Measurements from ENCODE around the gene ATP6V1G1.
"Not testable (repeated sequence)": the region's sequence is repeated elsewhere in the genome, so short reads cannot be mapped to it uniquely, and the experiment has no call there.

The ATP6V1G1 gene

GRCh38 chr9:114580609-114581193 lies 6.9 kb upstream of the ATP6V1G1 start:
- no peak for DNase-seq

GRCh38 chr9:114583371-114584155 lies 4.0 kb upstream of the ATP6V1G1 start:
- DNase-seq, result no peak

GRCh38 chr9:114588210-114588609 lies 641 bp downstream of the ATP6V1G1 start:
- DNase-seq, result no peak

DNA sequence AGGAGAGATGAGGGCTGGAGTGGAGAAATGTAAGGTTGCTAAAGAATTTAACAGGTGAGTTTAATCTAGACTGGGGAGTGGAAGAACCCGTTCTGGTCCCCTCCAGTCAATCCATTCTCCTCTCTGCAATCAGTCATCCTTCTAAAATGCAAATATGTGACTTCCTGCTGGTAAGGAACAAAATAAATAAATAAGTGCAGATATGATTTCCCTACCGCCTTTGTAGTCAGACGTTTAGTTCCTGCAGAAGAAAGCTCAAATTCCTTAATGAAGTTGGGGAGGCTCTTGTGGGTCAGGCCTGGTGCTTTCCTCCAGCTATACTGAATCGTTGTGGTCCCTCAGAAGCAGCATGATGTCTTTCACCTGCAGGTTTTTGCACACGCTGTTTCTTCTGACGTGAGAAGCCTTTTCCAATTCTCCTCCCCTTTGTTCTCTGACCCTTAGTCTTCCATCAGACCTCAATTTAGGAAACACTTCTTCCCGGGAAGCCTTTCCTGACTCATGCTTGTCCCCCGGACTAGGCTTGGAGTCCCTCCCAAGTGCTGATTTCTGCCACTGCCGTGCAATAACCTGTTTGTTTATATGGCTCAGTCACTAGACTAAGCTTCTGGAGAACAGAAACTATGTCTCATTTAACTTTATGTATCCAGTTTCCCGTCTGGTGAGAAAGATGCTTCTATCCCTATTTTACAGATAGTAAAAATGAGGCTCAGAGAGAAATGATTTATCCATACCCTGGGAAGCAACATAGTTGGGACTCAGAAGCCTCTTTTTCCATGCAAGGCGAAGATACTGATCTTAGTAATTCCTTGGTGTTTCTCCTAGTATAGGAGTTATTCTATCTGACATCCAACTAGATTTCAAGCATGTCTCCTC lies 1.3 kb downstream of the ATP6V1G1 start:
- no peak for DNase-seq

DNA sequence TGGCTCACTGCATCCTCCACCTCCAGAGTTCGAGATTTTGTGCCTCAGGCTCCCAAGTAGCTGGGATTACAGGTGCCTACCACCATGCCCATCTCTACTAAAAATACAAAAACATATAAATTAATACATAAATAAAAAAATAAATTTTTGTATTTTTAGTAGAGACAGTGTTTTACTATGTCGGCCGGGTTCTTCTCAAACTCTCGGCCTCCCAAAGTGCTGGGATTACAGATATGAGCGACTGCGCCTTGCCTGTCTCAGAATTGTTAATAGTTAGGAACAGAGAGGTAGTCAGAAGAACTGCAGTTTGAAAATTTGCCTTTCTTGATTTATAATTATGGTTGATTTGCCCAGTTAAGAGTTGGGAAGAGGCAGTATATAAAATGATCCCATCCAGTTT lies 2.8 kb downstream of the ATP6V1G1 start:
- no peak for DNase-seq

DNA sequence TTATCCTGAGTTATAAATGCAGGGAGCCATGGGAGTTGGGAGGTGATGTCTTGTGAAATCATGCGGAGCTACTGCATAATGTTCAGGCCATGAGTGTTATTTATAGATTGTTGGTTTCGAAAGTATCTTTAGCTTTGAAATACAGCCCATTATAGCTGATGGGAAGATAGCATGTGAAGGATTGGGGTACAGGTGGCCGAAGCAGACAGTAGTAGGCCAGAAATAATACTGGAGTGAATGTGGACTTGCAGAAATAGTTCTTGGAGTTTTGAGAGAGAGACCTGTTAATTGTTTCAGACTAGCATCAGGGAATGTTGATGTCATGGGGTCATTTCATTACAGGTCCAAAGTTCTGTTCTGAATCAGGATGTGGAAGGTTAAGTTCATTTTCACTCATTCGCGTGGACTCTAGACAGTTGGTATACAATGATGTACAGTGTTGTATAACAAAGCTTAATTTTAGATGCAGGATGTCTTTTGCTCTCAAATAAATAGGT lies 3.8 kb downstream of the ATP6V1G1 start:
- DNase-seq, result no peak

- no peak for DNase-seq
Measured at GRCh38 chr9:114591849-114592248, 4.3 kb downstream of the ATP6V1G1 start.

DNA sequence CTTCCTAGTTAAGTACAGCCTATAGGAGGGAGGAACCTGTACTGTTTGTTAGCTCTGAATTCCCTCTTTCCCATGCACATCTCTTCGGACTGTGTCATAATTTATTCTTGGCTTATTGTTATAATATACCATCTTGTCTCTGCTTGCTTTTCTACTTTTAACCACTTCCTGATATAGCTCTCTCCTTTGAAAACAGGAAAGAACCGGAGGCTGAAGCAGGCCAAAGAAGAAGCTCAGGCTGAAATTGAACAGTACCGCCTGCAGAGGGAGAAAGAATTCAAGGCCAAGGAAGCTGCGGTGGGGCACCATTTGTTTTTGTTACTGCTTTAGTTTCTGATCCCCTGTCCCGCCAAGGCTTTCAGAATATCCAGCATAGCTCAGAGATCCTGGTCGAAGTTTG lies 4.8 kb downstream of the ATP6V1G1 start:
- DNase-seq, result peak; percentile 90 to 95

DNA sequence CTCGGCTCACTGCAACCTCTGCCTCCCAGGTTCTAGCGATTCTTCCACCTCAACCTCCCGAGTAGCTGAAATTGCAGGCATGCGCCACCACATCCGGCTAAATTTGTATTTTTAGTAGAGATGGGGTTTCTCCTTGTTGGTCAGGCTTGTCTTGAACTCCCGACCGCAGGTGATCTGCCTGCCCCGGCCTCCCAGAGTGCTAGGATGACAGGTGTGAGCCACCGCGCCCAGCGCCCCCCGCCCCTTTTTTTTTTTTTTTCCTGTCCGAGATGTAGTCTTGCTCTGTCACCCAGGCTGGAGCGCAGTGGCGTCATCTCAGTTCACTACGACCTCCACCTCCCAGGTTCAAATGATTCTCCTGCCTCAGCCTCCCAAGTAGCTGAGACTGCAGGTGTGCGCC lies 6.6 kb downstream of the ATP6V1G1 start:
- DNase-seq, result no peak

- DNase-seq, result not testable (repeated sequence)
Measured at GRCh38 chr9:114600502-114601248, 13.1 kb downstream of the ATP6V1G1 start.

DNA sequence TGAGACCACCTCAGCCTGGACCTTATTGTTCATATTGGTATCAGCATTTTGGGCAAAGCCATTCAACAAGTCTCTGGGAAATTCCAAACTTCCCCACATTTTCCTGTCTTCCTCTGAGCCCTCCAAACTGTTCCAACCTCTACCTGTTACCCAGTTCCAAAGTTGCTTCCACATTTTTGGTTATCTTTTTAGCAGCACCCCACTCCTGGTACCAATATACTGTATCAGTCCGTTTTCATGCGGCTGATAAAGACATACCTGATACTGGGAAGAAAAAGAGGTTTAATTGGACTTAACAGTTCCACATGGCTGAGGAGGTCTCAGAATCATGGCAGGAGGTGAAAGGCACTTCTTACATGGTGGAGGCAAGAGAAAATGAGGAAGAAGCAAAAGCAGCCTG lies 14.2 kb downstream of the ATP6V1G1 start:
- DNase-seq, result not testable (repeated sequence)

GRCh38 chr9:114602620-114603019 lies 15.1 kb downstream of the ATP6V1G1 start:
- no peak for DNase-seq

DNA sequence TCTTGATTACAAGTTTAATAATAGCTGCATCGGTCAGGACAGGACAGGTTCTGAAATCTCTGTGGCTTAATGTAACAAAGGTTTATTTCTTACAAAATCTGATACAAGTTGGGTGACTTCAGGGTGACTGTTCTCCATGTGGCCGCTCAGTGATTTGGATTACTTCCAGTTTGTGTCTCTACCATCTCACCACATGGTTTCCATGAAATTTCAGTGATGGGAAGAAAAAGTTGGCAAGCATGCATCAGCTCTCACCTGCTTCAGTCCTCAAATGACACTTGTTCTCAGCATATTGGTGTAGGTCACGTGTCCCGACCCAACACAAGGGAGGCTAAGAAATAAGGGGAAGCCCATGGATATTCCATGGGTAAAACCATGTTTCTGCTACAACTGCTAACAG lies 15.7 kb downstream of the ATP6V1G1 start:
- DNase-seq, result no peak

GRCh38 chr9:114604989-114605388 lies 17.4 kb downstream of the ATP6V1G1 start:
- no peak for DNase-seq

- no peak for DNase-seq
Measured at GRCh38 chr9:114606068-114606467, 18.5 kb downstream of the ATP6V1G1 start.

DNA sequence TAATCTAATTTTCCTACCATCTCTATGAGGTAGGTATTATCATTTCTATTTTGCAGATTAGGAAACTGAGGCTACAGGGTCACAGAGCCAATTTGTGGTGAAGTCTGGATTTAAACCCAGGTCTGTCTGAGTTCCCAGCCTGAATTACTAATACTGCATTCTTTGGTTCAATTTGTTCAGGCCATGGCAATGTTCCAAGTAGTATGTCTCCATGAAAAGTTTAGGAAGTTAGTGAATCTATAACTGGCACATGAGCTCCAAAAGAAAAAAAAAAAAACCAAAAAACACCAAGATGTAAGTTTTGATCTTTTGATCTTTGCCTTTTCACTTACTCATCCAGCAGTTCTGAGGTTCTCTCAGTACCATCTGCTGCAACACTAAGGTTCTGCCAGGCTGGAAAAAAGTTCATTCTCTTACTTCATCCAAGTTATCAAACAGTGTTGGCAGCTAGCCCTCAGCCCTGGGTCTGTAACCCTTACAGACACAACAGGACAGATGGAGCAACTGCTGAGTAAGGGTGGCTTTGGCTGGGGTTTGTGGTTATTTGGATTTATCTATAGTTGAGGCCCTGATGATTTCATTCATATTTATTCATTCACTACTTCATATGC lies 19.1 kb downstream of the ATP6V1G1 start:
- DNase-seq, result no peak

DNA sequence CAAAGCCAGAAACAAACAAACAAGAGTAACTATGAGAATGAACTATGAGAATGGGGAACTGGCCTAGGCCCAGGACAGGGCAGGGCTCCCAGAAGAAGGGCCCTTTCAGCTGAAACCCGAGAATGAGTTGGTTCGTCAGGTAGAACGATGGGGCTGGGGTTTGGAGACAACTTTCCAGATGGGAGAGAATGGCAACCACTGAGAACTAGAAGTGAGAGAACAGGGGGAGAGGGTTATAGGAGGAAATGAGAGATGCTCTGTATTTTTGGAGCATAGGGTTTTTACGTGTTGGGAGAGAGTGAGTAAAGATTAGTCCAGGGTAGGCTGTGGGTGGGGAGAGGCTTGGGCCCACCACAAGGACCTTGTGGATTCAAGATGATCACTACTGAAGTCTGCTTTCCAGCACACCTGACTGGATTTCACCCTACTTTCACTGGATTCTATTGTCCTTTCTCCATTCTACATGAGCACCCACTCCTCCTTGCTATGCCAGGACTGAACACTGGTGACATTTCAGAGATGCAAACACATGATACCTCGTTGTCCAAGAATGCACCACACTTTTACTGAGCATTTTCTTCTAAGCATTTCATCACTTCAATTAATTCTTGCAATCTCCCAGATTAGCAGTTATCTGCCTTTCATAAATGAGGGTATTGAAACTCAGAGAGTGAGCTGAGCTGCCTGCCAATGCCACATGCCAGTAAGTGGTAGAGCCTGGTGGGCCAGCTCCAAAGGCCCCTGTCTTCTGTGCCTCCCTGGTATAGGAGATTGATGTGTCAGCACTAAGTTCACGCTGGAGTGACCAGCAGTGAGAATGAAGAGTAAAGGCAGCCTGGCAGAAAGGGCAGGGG lies 20.3 kb downstream of the ATP6V1G1 start:
- DNase-seq, result no peak

- DNase-seq, result no peak
Measured at GRCh38 chr9:114608525-114608796, 20.9 kb downstream of the ATP6V1G1 start.

DNA sequence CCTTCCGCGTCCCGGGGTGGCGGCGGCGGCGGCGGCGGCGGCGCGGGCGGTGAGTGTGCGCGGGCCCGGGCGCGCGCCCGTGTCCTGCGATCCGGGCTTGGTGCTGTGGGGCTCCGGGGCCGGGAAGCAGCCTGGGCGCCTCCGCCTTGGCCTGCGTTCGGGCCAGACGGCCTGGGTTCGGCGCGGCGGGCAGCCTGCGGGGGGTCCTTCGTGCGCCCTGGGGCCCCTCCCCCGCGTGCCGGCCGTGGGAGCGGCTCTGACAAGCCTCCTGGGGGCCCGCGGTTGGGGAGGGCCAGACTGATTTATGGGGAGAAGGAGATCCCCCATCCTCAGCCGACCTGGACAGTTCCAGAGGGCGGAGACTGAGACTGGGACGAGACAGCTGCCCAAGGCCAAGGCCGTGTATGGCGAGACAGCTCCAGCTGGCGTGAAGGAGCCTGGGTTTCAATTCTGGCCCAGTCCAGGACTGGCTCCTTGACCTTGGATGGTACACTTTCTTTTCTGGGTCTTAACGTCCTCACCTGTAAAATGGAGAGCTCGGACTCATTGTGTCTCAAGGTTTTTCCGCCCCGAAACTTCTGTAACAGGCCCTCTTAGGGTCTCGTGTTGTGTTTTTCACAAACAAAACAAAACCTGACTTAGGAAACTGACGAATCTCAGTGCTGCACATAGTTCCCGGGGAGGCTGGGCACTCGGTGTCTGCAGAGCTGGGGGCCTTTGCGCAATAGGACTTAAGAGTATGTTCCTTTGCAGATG lies 24.1 kb downstream of the ATP6V1G1 start:
- DNase-seq, result peak; percentile 58 to 64

GRCh38 chr9:114612272-114612923 lies 24.8 kb downstream of the ATP6V1G1 start:
- no peak for DNase-seq
